HepG2 (cell line): ENCODE data around the gene CALU. TPM values are rescaled to one million over a fixed set of nuclear protein-coding genes. Genes with fewer than 3 reads are reported as not detected.

ENCODE experiments used
- ATAC-seq: fragments of 200-7000 bp; cut with Tn5 transposase; 3 replicates; pipeline ENCODE4 v1.9.1; 2020; ENCODE audit warnings: mild to moderate bottlenecking, moderate library complexity
- BruUV-seq: library from RNA; stranded (reverse); fragments of 400-500 nt; replicated peaks from 2 replicates; lab custom pipeline; 2021; lab: Mats Ljungman, UMichigan
- CTCF ChIA-PET: fragments of 300-600 bp; formaldehyde crosslinking; extraction: SDS; loops from one replicate; lab custom pipeline; 2021; ENCODE audit warnings: low total read pairs, inconsistent platforms, low intra/inter-chr PET ratio; lab: Yijun Ruan, JAX
- POLR2A ChIA-PET: fragments of 350-600 bp; sonication (Branson Sonifier 250); formaldehyde crosslinking; loops from one replicate; lab custom pipeline; 2020; ENCODE audit warnings: antibody characterized with exemption, inconsistent platforms; lab: Yijun Ruan, JAX
- DNase-seq: peaks from one replicate; pipeline ENCODE4 v3.0.0-alpha.2; 2015; ENCODE audit warnings: low spot score
- FAIRE-seq: peaks from 3 replicates; lab custom pipeline; 2011; peaks lifted over from hg19 to GRCh38; lab: Jason Lieb, UNC
- H2AFZ ChIP-seq: one replicate; pipeline ENCODE4 v1.6.1; 2011; ENCODE audit warnings: low read length, inconsistent platforms
- H3K27ac ChIP-seq: fragments of 300-600 bp; 3 replicates; pipeline ENCODE4 v1.8.0; 2011; ENCODE audit warnings: mixed run types, mild to moderate bottlenecking, mixed read lengths, low read length, inconsistent platforms; ENCODE audit not compliant: insufficient read depth; ENCODE audit errors: extremely low read length
- H3K27me3 ChIP-seq, 2 experiments: fragments of 200-600 bp in 1 of 2; 2 replicates in 1 of 2; 3 replicates in 1 of 2; pipeline versions ENCODE4 v1.6.0 to v1.8.0; 2011; ENCODE audit warnings: low read length in 2 of 2, mild to moderate bottlenecking in 2 of 2, moderate library complexity in 2 of 2, inconsistent platforms in 1 of 2; ENCODE audit not compliant: insufficient read depth in 2 of 2, control insufficient read depth in 1 of 2
- H3K36me3 ChIP-seq, 2 experiments: fragments of 200-600 bp in 1 of 2; replicated peaks in 1 of 2; 2 replicates in 1 of 2; 3 replicates in 1 of 2; pipeline versions ENCODE4 v1.5.1 to v1.8.0; 2011; ENCODE audit warnings: low read length in 2 of 2, inconsistent platforms in 1 of 2; ENCODE audit not compliant: insufficient read depth in 2 of 2, control insufficient read depth in 1 of 2
- H3K4me1 ChIP-seq: 2 replicates; pipeline ENCODE4 v1.5.1; 2012; ENCODE audit warnings: low read length, inconsistent platforms; ENCODE audit not compliant: insufficient read depth
- H3K4me2 ChIP-seq: 2 replicates; pipeline ENCODE4 v1.6.0; 2011; ENCODE audit warnings: low read depth, low read length, inconsistent platforms
- H3K4me3 ChIP-seq, 3 experiments: fragments of 200-600 bp in 1 of 3; sonication (generic), shearing (Covaris generic) in 1 of 3; replicated peaks in 1 of 3; 2 replicates each; pipeline ENCODE4 v1.5.1; 2011 to 2016; ENCODE audit warnings: low read length in 3 of 3, inconsistent platforms in 2 of 3, low read depth in 2 of 3, mild to moderate bottlenecking in 2 of 3, control low read depth in 1 of 3, mixed read lengths in 1 of 3; ENCODE audit not compliant: insufficient read depth in 1 of 3
- H3K79me2 ChIP-seq: one replicate; pipeline ENCODE4 v1.6.1; 2011; ENCODE audit warnings: low read length, inconsistent platforms; ENCODE audit not compliant: insufficient read depth
- H3K9ac ChIP-seq: 2 replicates; pipeline ENCODE4 v1.6.0; 2011; ENCODE audit warnings: mild to moderate bottlenecking, low read depth, low read length, inconsistent platforms; ENCODE audit not compliant: insufficient read depth
- H3K9me3 ChIP-seq: 2 replicates; pipeline ENCODE4 v1.5.1; 2012; ENCODE audit warnings: mild to moderate bottlenecking, low read length
- H4K20me1 ChIP-seq: 2 replicates; pipeline ENCODE4 v1.6.0; 2011; ENCODE audit warnings: inconsistent platforms, mild to moderate bottlenecking, low read length, moderate library complexity; ENCODE audit not compliant: insufficient read depth
- CCDC6 ChIP-seq: sonication (generic); formaldehyde crosslinking; IDR thresholded peaks from 2 replicates; pipeline ENCODE4 v1.8.1; 2022; ENCODE audit warnings: mild to moderate bottlenecking, missing genetic modification reagents, moderate library complexity
- FOSL2 ChIP-seq: sonication (generic); formaldehyde crosslinking; IDR thresholded peaks from 2 replicates; pipeline ENCODE4 v1.4.0; 2020; ENCODE audit warnings: missing genetic modification reagents
- HOXA7 ChIP-seq: sonication (generic); formaldehyde crosslinking; IDR thresholded peaks from 2 replicates; pipeline ENCODE4 v1.8.1; 2022; ENCODE audit warnings: mild to moderate bottlenecking, missing genetic modification reagents, moderate library complexity
- NFE2L2 ChIP-seq: fragments of 150-350 bp; IDR thresholded peaks from 2 replicates; pipeline ENCODE4 v1.6.1; 2014; ENCODE audit warnings: low read length
- RBM22 ChIP-seq: fragments of 200-400 bp; formaldehyde crosslinking; optimal IDR thresholded peaks from 2 replicates; pipeline ENCODE3; 2017; ENCODE audit warnings: mild to moderate bottlenecking, low read length, moderate library complexity
- ZNF121 ChIP-seq: sonication (generic); formaldehyde crosslinking; IDR thresholded peaks from 2 replicates; pipeline ENCODE4 v1.5.0; 2020; ENCODE audit warnings: mild to moderate bottlenecking, missing genetic modification reagents
- ZNF619 ChIP-seq: sonication (generic); formaldehyde crosslinking; IDR thresholded peaks from 2 replicates; pipeline ENCODE4 v1.4.0; 2020; ENCODE audit warnings: mild to moderate bottlenecking, missing genetic modification reagents
- ZNF672 ChIP-seq: sonication (generic); formaldehyde crosslinking; IDR thresholded peaks from 2 replicates; pipeline ENCODE4 v1.8.1; 2022; ENCODE audit warnings: missing genetic modification reagents
- ZNF790 ChIP-seq: sonication (generic); formaldehyde crosslinking; IDR thresholded peaks from 2 replicates; pipeline ENCODE4 v1.8.0; 2022; ENCODE audit warnings: missing genetic modification reagents, mild to moderate bottlenecking, borderline replicate concordance
- WGBS: methylation state at CpG from one replicate; pipeline ENCODE4 v1.1.6; 2017; ENCODE audit warnings: low lambda C conversion rate; 5-methylcytosine and 5-hydroxymethylcytosine counted together
- in situ Hi-C: cut with HindIII; loops from 2 replicates; pipeline ENCODE4 v1.10.0; 2017; ENCODE audit warnings: low pct_unique_long_range_greater_than_20kb; ENCODE audit not compliant: extremely low pct_ligation_motif_present
- intact Hi-C: fragments of 100-400 bp; cut with micrococcal nuclease; formaldehyde crosslinking; loops from one replicate; pipeline ENCODE4 v1.10.0; 2022; ENCODE audit not compliant: unreplicated experiment
- polyA plus RNA-seq, 8 experiments: library from polyadenylated mRNA; depleted of rRNA in 3 of 8; stranded (reverse) in 7 of 8; unstranded in 1 of 8; fragments of >200 nt; fragmentation: Illumina TruSeq in 4 of 8; extraction: Trizol in 4 of 8; gene quantifications; 2 replicates each; pipeline versions ENCODE4 v1.2.1 to v1.2.3, GENCODE V29; 2011 to 2016; ENCODE audit warnings: low read depth in 4 of 8, missing spikeins in 1 of 8, mixed read lengths in 1 of 8; ENCODE audit not compliant: insufficient read depth in 1 of 8
- total RNA-seq, 5 experiments: library from RNA; depleted of rRNA; stranded (reverse); fragments of >200 nt; fragmentation: Illumina TruSeq; extraction: Trizol; gene quantifications; 2 replicates each; pipeline ENCODE4 v1.2.3, GENCODE V29; 2016; ENCODE audit warnings: low read depth in 1 of 5
- TF ChIP-seq, protein P1 (sequence below): IDR thresholded peaks from 2 replicates; pipeline ENCODE4 v1.6.1; 2016; ENCODE audit warnings: low read depth, control low read depth
- TF ChIP-seq, protein P2 (sequence below): sonication (generic); formaldehyde crosslinking; IDR thresholded peaks from 2 replicates; pipeline ENCODE4 v1.5.1; 2020; ENCODE audit warnings: missing genetic modification reagents, mild to moderate bottlenecking, borderline replicate concordance

Gene CALU
- total and polyA plus RNA-seq, 2 of the 13 experiments (the other 11 are each of a cell fraction or from before 2014, with no cell fraction given): 198 to 252 TPM

DNA sequence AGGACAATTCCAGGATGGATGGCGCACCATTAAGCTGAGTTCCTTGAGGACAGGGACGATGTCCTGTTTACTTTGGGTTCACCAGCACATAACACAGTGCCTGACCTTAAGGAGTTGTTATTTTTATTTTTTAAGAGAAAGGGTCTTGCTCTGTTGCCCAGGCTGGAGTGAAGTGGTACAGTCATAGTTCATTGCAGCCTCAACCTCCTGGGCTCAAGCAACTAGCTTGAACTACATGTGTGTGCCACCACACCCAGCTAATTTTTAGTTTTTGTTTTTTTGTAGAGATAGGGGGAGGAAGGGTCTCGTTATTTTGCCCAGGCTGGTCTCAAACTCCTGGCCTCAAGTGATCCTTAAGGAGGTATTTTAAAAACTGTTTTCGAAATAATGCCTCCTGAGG, 1.7 kb upstream of the CALU start:
- in situ Hi-C loops (no loop called here), intact Hi-C loops (no loop called here)
- DNase-seq (no peak), FAIRE-seq (no peak), ATAC-seq (no peak)
- Histone ChIP-seq H3K27me3 (peaks cover 0 to 13% of the 10 kb centered on the region in 2 experiments; a peak in 1 of 5 replicates), H3K36me3 (no peaks in the 10 kb centered on the region), H3K9ac (no peak overlapping the region), H3K27ac (no peak overlapping the region), H3K79me2 (peaks cover 33% of the 10 kb centered on the region), H4K20me1 (peaks cover 26% of the 10 kb centered on the region), H3K4me2 (no peak overlapping the region), H3K4me3 (no peak overlapping the region), H3K4me1 (peaks cover 31% of the 10 kb centered on the region), H2AFZ (no peak overlapping the region), H3K9me3 (no peaks in the 10 kb centered on the region)
- BruUV-seq: no TSS peak
- ChIA-PET POLR2A (no interaction called here), CTCF (no interaction called here)
- 88% methylated on average over 4 of the region's 4 CpGs for WGBS
- 0 out of 2 replicates have a peak, but pooled peaks have one; percentile 12 for TF ChIP-seq ZNF121 (CRISPR knock-in tag)
- no peak for TF ChIP-seq RBM22

DNA sequence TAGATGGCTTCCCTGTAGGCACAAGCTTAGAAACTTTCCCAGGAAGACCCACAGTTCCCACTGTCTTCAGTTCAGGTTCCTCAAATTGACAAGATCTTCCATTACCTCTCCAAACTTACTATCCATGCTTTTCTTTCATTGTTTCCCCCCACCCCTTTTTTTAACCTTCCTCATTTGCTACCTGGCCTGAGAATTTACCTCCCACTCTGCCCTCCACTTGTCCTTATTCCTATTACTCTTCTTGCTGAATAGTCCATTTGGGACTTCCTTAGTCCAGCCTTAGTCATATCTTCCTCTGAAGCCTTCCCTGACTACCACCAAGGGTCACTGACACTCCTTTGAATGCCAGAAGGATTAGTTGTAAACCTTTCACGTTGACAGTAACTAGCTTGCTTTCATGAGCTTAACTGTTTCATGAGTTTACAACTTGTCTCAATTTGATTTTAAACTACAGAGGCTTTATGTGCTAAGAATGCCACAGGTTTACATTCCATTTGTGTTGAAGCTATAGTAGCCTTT, 1.2 kb upstream of the CALU start:
- peaks cover 38% of the 10 kb centered on the region for H3K79me2 ChIP-seq
- peak overlapping the region; percentile 83 for H3K4me2 ChIP-seq
- DNase-seq (peak; percentile 7), FAIRE-seq (no peak), ATAC-seq (no peak)
- no peak overlapping the region for H2AFZ ChIP-seq
- peak overlapping the region; percentile 99; the same call in 1 of the 2 replicates for H3K9ac ChIP-seq
- H3K36me3 ChIP-seq: no peaks in the 10 kb centered on the region
- CTCF ChIA-PET: no interaction called here
- intact Hi-C loops: no loop called here
- no peak overlapping the region for H3K27ac ChIP-seq
- in situ Hi-C loops: no loop called here
- H3K4me3 ChIP-seq: peak overlapping the region in 1 of 3 experiments; percentile 99; a peak in 1 of 6 replicates
- H4K20me1 ChIP-seq: peaks cover 31% of the 10 kb centered on the region
- 3% methylated on average over 1 of the region's 1 CpG for WGBS
- no peaks in the 10 kb centered on the region for H3K9me3 ChIP-seq
- POLR2A ChIA-PET: interaction anchor here (0.8 to 2.0 kb wide), 7 partner anchors 9 to 125 kb away, joined by 3 to 5 read pairs (median 4); partner anchors contain the start of gene ATP6V1F
- peaks cover 0 to 11% of the 10 kb centered on the region in 2 experiments; a peak in 1 of 5 replicates for H3K27me3 ChIP-seq
- TF ChIP-seq HOXA7 (CRISPR knock-in tag) (no peak), NFE2L2 (no peak), ZNF672 (no peak), ZNF790 (CRISPR knock-in tag) (no peak), ZNF619 (CRISPR knock-in tag) (no peak), FOSL2 (no peak), CCDC6 (CRISPR knock-in tag) (no peak)
- TF ChIP-seq, protein P1, sequence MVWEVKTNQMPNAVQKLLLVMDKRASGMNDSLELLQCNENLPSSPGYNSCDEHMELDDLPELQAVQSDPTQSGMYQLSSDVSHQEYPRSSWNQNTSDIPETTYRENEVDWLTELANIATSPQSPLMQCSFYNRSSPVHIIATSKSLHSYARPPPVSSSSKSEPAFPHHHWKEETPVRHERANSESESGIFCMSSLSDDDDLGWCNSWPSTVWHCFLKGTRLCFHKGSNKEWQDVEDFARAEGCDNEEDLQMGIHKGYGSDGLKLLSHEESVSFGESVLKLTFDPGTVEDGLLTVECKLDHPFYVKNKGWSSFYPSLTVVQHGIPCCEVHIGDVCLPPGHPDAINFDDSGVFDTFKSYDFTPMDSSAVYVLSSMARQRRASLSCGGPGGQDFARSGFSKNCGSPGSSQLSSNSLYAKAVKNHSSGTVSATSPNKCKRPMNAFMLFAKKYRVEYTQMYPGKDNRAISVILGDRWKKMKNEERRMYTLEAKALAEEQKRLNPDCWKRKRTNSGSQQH: no peak
- TF ChIP-seq, protein P2, sequence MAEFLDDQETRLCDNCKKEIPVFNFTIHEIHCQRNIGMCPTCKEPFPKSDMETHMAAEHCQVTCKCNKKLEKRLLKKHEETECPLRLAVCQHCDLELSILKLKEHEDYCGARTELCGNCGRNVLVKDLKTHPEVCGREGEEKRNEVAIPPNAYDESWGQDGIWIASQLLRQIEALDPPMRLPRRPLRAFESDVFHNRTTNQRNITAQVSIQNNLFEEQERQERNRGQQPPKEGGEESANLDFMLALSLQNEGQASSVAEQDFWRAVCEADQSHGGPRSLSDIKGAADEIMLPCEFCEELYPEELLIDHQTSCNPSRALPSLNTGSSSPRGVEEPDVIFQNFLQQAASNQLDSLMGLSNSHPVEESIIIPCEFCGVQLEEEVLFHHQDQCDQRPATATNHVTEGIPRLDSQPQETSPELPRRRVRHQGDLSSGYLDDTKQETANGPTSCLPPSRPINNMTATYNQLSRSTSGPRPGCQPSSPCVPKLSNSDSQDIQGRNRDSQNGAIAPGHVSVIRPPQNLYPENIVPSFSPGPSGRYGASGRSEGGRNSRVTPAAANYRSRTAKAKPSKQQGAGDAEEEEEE (CRISPR knock-in tag): no peak
- no TSS peak for BruUV-seq
- peaks cover 35% of the 10 kb centered on the region for H3K4me1 ChIP-seq
